Skeletal muscle tissue (tissue), 1 donor: ENCODE results near the gene CYP26A1. TPM values are rescaled to one million over a fixed set of nuclear protein-coding genes. Genes with fewer than 3 reads are reported as not detected.

Experiments used
- total RNA-seq: library from RNA; depleted of rRNA; stranded (reverse); fragments of >200 nt; gene quantifications from one replicate; pipeline ENCODE4 v1.2.3, GENCODE V29; 2014

CYP26A1 gene
- total RNA-seq, 1 donor from 2014 or later = 0.52 TPM

Other genes with a start within 250 kb of the CYP26A1 start
- gene EXOC6, start 225.4 kb upstream of the CYP26A1 start, total RNA-seq = 54.8 TPM
- not detected for gene CYP26C1, start 13.1 kb upstream of the CYP26A1 start, total RNA-seq